NCI-H748 (cell line): ENCODE data around the gene SLC43A1.

Source experiments
- DNase-seq: peaks from one replicate; lab custom pipeline; 2025; ENCODE audit not compliant: unreplicated experiment; lab: John Stamatoyannopoulos, UW

SLC43A1 gene

GRCh38 chr11:57529012-57529411, 13.5 kb upstream of the SLC43A1 start:
- no peak for DNase-seq

DNA sequence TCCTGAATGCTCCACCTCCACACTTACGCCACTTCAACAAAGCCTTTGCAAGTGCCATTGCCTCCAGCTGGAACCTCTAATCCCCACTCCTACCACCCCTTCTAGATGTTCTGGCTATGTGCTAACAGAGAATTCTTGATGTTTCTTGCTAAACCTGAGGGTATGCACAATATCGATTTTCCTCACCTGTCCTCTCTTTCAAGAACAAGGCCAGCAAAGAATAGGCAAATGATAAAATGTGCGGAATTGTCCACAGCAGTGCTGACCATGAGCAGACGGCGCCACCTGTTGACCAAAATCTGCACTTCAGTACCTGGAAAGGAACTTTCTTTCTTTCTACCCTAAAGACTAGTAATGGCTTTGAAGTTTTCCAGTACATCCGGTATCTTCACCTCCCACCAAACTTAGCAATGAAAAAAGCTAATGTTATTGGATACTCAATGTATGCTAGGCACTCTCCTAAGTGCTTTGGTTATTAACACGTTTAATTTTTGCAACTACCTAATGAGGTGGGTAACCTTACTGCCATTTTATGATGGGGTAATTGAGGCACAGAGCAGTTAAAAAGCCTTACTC, 11.6 kb upstream of the SLC43A1 start:
- DNase-seq, result peak; percentile 70

DNA sequence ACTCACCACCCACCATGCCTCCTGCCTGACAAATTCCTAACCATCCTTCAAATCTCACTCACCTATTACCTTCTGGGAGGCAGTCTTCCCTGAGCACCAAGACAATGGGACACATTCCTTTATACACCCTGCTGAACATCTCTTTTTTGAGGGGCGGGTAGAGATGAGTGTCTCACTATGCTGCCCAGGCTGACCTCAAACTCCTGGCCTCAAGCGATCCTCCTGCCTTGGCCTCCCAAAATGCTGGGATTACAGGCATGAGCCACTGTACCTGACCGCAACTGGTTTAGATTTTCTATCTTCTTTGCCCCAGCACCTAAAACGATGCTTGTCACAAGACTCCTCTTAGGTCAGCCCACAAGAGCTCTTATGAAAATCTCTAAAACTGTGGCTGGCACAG, 7.9 kb upstream of the SLC43A1 start:
- DNase-seq, result no peak

DNA sequence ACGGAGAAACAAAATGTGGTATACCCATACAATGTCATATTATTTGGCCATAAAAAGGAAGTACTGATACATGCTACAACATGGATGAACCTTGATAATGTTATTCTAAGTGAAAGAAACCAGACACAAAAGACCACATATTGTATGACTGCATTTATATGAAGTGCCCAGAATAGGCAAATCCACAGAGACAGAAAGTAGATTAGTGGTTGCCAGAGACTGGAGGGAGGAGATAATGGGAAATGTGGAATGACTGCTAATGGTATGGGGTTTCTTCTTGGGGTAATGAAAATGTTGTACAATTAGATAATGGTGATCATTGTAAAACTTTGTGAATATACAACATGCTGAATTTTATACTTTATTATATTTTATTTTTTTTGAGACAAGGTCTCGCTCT, 5.6 kb upstream of the SLC43A1 start:
- DNase-seq, result no peak

DNA sequence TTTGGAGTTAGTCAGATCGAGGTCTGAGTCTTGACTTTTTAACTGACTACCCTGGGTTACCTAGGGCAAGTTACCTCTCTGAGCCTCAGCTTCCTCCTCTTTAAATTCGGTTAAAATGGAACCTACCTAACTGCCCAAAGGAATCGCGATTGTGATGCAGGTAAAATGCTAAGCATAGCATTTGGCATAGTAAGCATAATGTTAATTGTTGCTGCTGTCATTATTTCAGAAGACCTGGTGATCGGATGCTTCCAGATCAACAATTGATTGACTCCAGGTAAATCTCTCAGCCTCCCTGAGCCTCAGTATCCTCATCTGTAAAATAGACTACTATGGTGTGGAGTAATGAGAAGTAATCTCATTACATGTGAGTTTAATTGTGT, 550 bp upstream of the SLC43A1 start:
- DNase-seq, result no peak

GRCh38 chr11:57514538-57515331, 767 bp downstream of the SLC43A1 start:
- DNase-seq, result peak; percentile 59

DNA sequence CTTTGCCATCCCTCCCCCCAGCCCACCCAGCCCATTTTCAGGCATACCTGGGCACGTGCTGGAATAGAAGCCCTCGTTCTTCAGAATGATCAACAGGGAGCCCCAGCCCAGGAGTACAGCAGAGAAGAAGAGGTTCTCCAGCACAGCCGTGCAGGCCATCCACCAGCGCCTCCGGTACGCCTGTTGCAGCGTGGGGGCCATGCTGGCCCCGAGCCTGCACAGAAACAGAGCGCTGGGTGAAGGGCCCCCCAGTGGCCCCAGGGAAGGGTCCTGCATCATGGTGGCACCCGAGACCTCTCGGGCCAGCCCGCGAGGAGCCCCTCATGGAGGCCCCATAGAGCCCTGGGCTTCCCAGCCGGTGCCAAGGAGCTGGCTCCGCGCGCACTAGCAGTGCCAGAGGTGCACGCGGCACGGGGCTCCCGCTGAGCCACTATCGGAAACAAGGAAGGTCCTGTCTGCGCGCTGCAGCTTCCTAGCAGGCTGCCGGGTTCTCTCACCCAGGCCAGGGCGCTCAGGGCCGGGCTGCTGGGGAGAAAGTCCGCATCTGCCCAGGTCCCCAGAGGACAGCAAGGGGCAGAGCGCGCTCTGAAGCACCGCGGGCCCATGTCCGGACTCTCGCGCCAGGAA, 1.5 kb downstream of the SLC43A1 start:
- DNase-seq, result peak; percentile 53

DNA sequence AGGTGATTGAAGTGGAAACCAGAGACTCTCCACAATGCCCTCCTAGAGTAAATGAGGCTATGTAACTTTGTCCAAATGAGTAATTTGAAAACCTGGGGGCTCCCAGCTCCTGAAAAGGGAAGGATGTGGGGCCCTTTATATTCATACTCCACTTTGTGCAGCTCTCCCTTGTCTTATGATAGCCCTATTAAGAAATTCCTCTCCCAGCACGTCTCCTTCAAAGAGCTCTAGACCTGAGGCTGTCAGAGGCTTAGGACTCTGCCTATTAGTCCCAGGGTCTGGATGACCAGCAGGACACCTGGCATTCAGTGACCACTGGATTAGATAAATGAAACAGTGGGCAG, 2.1 kb downstream of the SLC43A1 start:
- DNase-seq, result no peak

GRCh38 chr11:57512646-57513451, 2.7 kb downstream of the SLC43A1 start:
- no peak for DNase-seq

DNA sequence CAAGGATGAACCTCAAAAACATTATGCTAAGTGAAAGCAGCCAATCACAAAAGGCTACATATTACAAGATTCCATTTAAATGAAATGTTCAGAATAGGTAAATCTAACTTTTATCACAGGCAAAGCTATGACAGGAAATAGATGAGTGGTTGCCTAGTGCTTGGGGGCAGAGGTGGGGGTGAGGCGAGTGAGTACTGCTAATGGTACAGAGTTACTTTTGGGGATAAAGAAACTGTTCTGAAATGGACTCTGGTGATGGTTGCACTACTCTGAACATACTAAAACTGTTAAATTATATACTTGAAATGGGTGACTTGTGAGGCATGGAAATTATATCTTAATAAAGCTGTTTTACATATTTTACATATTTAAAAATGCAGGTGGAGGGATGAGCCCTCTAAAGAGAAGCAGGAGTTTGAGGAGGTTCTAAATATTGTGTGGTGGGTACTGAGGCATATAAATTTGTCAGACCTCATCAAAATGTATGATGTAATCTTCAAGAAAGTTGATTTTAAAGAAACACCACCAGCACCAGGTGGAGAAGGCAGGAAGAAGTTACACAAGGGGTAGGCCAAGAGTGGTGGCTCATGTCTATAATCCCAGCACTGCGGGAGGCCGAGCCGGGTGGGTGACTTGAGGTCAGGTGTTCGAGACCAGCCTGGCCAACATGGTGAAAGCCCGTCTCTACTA, 3.6 kb downstream of the SLC43A1 start:
- DNase-seq, result no peak

GRCh38 chr11:57508341-57509170, 6.9 kb downstream of the SLC43A1 start:
- DNase-seq, result no peak

- no peak for DNase-seq
These were observed 9.0 kb downstream of the SLC43A1 start for GRCh38 chr11:57506522-57506921.

DNA sequence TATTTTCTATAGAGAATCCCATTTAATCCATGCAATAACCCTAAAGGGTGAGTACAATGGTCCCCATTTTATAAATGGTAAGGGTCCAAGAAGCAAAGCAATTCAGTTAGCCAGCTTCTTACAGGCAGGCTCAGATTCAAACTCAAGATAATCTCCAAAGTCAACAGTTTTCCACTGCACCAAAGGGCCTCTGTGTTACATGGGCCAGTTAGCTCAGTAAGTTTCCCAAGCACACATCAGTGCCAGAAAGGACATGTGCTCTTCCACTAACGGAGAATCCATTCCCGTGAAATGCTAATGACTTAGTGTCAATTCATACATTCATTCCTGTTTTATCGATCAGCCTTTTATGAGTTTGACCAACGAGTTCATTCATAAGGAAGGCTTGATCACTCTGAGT, 11.0 kb downstream of the SLC43A1 start:
- no peak for DNase-seq

GRCh38 chr11:57502870-57503269, 12.6 kb downstream of the SLC43A1 start:
- no peak for DNase-seq

DNA sequence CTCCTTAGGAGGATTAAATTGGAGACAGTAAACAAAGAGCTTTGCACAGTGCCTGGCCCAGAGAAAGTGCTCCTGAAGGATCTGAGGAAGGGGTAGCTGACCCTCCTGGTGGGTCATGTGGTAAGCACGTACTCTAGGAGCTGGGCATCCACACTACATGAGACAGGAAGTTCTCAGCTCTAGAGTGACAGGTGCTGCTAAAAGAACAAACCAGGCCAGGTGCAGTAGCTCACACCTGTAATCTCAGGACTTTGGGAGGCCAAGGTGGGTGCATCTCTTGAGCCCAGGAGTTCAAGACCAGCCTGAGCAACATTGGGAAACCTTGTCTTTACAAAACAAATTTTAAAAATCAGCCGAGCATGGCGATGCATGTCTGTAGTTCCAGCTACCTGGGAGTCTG, 13.1 kb downstream of the SLC43A1 start:
- no peak for DNase-seq

GRCh38 chr11:57501953-57502352, 13.5 kb downstream of the SLC43A1 start:
- DNase-seq, result no peak

DNA sequence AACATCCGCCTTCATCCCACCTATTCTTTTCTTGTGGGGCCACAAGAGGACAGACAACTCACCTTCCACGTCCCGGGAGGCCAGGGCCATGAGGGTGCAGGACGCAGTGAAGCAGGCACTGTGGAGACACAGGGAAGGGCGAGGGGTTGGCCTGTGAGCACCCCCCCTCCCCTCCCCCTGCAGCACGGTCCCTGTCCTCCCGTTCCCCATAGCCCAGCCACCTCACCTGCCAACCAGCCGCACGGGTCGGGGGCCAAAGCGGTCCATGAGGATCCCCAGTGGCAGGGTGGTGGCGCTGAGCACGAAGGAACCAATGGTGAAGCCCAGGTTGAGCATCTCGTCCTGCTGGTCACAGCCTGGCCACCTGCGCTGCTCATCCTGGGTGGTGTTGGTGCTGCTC, 14.6 kb downstream of the SLC43A1 start:
- DNase-seq, result no peak

DNA sequence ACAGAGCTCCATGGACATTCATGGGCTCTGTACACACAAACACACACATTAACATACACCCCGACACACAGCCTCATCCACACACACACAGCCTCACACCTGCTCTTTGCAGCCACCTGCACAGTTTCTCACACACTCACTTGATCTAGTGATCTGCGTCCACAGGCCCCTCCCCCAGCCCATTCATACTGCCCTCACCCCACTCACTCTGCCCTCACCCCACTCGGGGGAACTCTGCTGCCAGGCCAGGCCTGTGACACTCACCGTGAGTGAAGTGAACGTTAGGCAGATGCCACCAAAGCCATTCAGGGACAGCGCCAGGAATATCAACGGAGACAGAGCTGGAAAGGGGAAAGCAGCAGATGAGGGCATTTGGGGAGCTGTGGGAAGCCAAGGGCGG, 15.0 kb downstream of the SLC43A1 start:
- no peak for DNase-seq

DNA sequence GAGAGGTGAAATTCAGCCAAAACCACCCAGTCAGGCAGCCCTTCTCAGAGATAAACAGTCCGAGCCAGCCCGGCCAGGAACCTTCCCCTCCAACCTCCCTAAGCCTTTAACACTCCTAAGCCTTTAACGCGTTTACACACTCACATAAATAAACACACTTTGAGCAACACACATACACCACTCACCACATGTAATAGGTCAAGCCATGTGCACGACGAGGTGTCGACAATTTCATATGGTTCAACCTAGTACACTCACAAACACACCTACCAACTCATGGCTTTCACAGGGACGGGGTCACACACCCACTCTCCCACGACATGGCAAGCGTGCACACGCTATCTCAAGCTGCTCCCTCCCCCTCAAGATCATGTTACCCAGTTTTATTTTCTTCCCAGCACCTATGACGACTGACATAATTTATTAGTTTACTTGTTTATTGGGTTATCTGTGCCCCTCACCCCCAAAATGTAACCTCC, 15.5 kb downstream of the SLC43A1 start:
- no peak for DNase-seq

GRCh38 chr11:57499413-57499982, 16.0 kb downstream of the SLC43A1 start:
- DNase-seq, result peak; percentile 90
